K562 (cell line): Measurements from ENCODE around the gene KIF26B. TPM values are rescaled to one million over a fixed set of nuclear protein-coding genes. Genes with fewer than 3 reads are reported as not detected.

Source experiments
- ATAC-seq: fragments of 200-7000 bp; cut with Tn5 transposase; 3 replicates; pipeline ENCODE4 v1.9.1; 2020; ENCODE audit warnings: moderate library complexity
- BruUV-seq: library from RNA; stranded (reverse); fragments of 400-500 nt; replicated peaks from 2 replicates; lab custom pipeline; 2021; lab: Mats Ljungman, UMichigan
- CTCF ChIA-PET: fragments of 300-600 bp; formaldehyde crosslinking; extraction: SDS; loops from one replicate; lab custom pipeline; 2021; ENCODE audit warnings: low intra/inter-chr PET ratio; lab: Yijun Ruan, JAX
- POLR2A ChIA-PET: fragments of 300-600, 350-650 bp; sonication (Branson Sonifier 250); formaldehyde crosslinking; extraction: SDS; loops from one replicate; lab custom pipeline; 2021; ENCODE audit warnings: antibody characterized with exemption, inconsistent platforms; lab: Yijun Ruan, JAX
- DNase-seq, 4 experiments: peaks; one replicate each; pipeline versions ENCODE4 v3.0.0 to v3.0.0-alpha.2; 2011 to 2018; ENCODE audit warnings: low spot score in 3 of 4, mixed read lengths in 3 of 4; ENCODE audit errors: extremely low read depth in 1 of 4
- FAIRE-seq: peaks from 2 replicates; lab custom pipeline; 2011; peaks lifted over from hg19 to GRCh38; lab: Jason Lieb, UNC
- H2AFZ ChIP-seq: 2 replicates; pipeline ENCODE4 v1.6.0; 2011; ENCODE audit warnings: low read depth, low read length, control low read depth, inconsistent platforms
- H3K27ac ChIP-seq: fragments of 200-600 bp; 3 replicates; pipeline ENCODE4 v1.8.0; 2011; ENCODE audit warnings: low read depth, mild to moderate bottlenecking, control low read depth, inconsistent platforms, low read length, moderate library complexity, mixed read lengths; ENCODE audit errors: extremely low read depth
- H3K27me3 ChIP-seq, 2 experiments: fragments of 300-600 bp in 1 of 2; 2 replicates in 1 of 2; 3 replicates in 1 of 2; pipeline versions ENCODE4 v1.6.0 to v1.8.0; 2011; ENCODE audit warnings: inconsistent platforms in 2 of 2, low read length in 2 of 2, mild to moderate bottlenecking in 1 of 2, mixed read lengths in 1 of 2, moderate library complexity in 1 of 2; ENCODE audit not compliant: control insufficient read depth in 2 of 2, insufficient read depth in 2 of 2
- H3K36me3 ChIP-seq: fragments of 300-600 bp; 3 replicates; pipeline ENCODE4 v1.8.0; 2011; ENCODE audit warnings: mild to moderate bottlenecking, low read length, inconsistent platforms; ENCODE audit not compliant: control insufficient read depth, insufficient read depth
- H3K4me1 ChIP-seq, 2 experiments: fragments of 200-600 bp in 1 of 2; replicated peaks in 1 of 2; 2 replicates in 1 of 2; 3 replicates in 1 of 2; pipeline versions ENCODE4 v1.5.1 to v1.8.0; 2011; ENCODE audit warnings: inconsistent platforms in 2 of 2, low read length in 2 of 2, mild to moderate bottlenecking in 1 of 2, mixed read lengths in 1 of 2, moderate library complexity in 1 of 2; ENCODE audit not compliant: control insufficient read depth in 2 of 2, insufficient read depth in 2 of 2
- H3K4me2 ChIP-seq: 2 replicates; pipeline ENCODE4 v1.6.1; 2011; ENCODE audit warnings: low read length, control low read depth, inconsistent platforms, mixed read lengths; ENCODE audit not compliant: insufficient read depth
- H3K4me3 ChIP-seq: fragments of 200-600 bp; sonication (generic), shearing (Covaris generic); 2 replicates; pipeline ENCODE4 v1.5.1; 2016; ENCODE audit warnings: control low read depth, inconsistent platforms
- H3K79me2 ChIP-seq: fragments of 200-600 bp; 3 replicates; pipeline ENCODE4 v1.8.0; 2011; ENCODE audit warnings: low read length, inconsistent platforms; ENCODE audit not compliant: control insufficient read depth, insufficient read depth
- H3K9ac ChIP-seq, 2 experiments: 2 replicates each; pipeline versions ENCODE4 v1.6.0 to v1.6.1; 2011; ENCODE audit warnings: low read depth in 2 of 2, low read length in 2 of 2, control low read depth in 1 of 2, inconsistent platforms in 1 of 2, mild to moderate bottlenecking in 1 of 2, mixed read lengths in 1 of 2; ENCODE audit not compliant: insufficient read depth in 1 of 2
- H3K9me1 ChIP-seq: one replicate; pipeline ENCODE4 v1.6.0; 2011; ENCODE audit warnings: inconsistent platforms, mild to moderate bottlenecking, low read length, moderate library complexity; ENCODE audit not compliant: control insufficient read depth, insufficient read depth
- H3K9me3 ChIP-seq: replicated peaks from 2 replicates; pipeline ENCODE4 v1.5.1; 2011; ENCODE audit warnings: low read depth, low read length, inconsistent platforms; ENCODE audit not compliant: control insufficient read depth, insufficient read depth
- H4K20me1 ChIP-seq: replicated peaks from 2 replicates; pipeline ENCODE4 v1.6.1; 2011; ENCODE audit warnings: low read length, inconsistent platforms, mixed read lengths; ENCODE audit not compliant: control insufficient read depth, insufficient read depth
- DIDO1 ChIP-seq: fragments of 450-650 bp; IDR thresholded peaks from 2 replicates; pipeline ENCODE4 v1.6.1; 2016; ENCODE audit warnings: low read depth, missing biosample characterization, missing genetic modification characterization
- DPF2 ChIP-seq: fragments of 450-650 bp; IDR thresholded peaks from 2 replicates; pipeline ENCODE4 v1.6.1; 2016
- ERF ChIP-seq: fragments of 450-650 bp; formaldehyde crosslinking; IDR thresholded peaks from 2 replicates; pipeline ENCODE4 v1.4.0; 2020; ENCODE audit warnings: mild to moderate bottlenecking, mixed read lengths
- JUN ChIP-seq, 2 experiments: sonication (generic) in 1 of 2; formaldehyde crosslinking in 1 of 2; IDR thresholded peaks; 2 replicates each; pipeline versions ENCODE4 v1.6.1 to v1.8.0; 2012 to 2022; ENCODE audit warnings: borderline replicate concordance in 2 of 2, mild to moderate bottlenecking in 2 of 2, improper control_type of control experiment in 1 of 2, low read depth in 1 of 2, low read length in 1 of 2, missing genetic modification reagents in 1 of 2
- MAFF ChIP-seq: IDR thresholded peaks from 2 replicates; pipeline ENCODE4 v1.6.1; 2012; ENCODE audit warnings: low read length, improper control_type of control experiment
- NCOA1 ChIP-seq: fragments of 450-650 bp; IDR thresholded peaks from 2 replicates; pipeline ENCODE4 v1.6.1; 2016; ENCODE audit warnings: low read depth
- PCBP1 ChIP-seq: fragments of 200-400 bp; formaldehyde crosslinking; IDR thresholded peaks from 2 replicates; pipeline ENCODE4 v1.6.1; 2018; ENCODE audit warnings: mild to moderate bottlenecking, low read depth, low read length; ENCODE audit not compliant: poor library complexity, severe bottlenecking
- POLR2AphosphoS5 ChIP-seq: IDR thresholded peaks from 2 replicates; pipeline ENCODE4 v1.6.1; 2011; ENCODE audit warnings: mild to moderate bottlenecking, low read depth, low read length, moderate library complexity; ENCODE audit not compliant: control insufficient read depth, insufficient read depth
- SREBF2 ChIP-seq: sonication (generic); formaldehyde crosslinking; IDR thresholded peaks from 2 replicates; pipeline ENCODE4 v1.4.0; 2020; ENCODE audit warnings: mild to moderate bottlenecking, missing genetic modification reagents
- TCF7L2 ChIP-seq: fragments of 150-350 bp; IDR thresholded peaks from 2 replicates; pipeline ENCODE4 v1.6.1; 2016; ENCODE audit warnings: low read depth, mild to moderate bottlenecking, low read length, moderate library complexity
- ZBED1 ChIP-seq: IDR thresholded peaks from 2 replicates; pipeline ENCODE4 v1.6.1; 2014
- ZC3H4 ChIP-seq: sonication (generic); formaldehyde crosslinking; IDR thresholded peaks from 2 replicates; pipeline ENCODE4 v1.9.0; 2021; ENCODE audit warnings: missing genetic modification reagents, borderline replicate concordance
- ZNF12 ChIP-seq: sonication (generic); formaldehyde crosslinking; IDR thresholded peaks from 2 replicates; pipeline ENCODE4 v1.4.0; 2020; ENCODE audit warnings: mild to moderate bottlenecking, missing genetic modification reagents
- ZNF184 ChIP-seq: sonication (generic); formaldehyde crosslinking; IDR thresholded peaks from 2 replicates; pipeline ENCODE4 v1.5.0; 2020; ENCODE audit warnings: missing genetic modification reagents
- ZNF583 ChIP-seq: fragments of 250-450 bp; sonication (Bioruptor Pico); IDR thresholded peaks from 2 replicates; pipeline ENCODE4 v1.4.0; 2020
- WGBS: fragments of 100-300 bp; shearing (Covaris generic); methylation state at CpG from one replicate; pipeline ENCODE4 v1.1.6; 2016; ENCODE audit warnings: low coverage, mixed read lengths; ENCODE audit not compliant: insufficient coverage; ENCODE audit errors: missing lambda C conversion rate; 5-methylcytosine and 5-hydroxymethylcytosine counted together
- in situ Hi-C: fragments of 300-500 bp; cut with MboI; formaldehyde crosslinking; loops from 4 replicates; pipeline ENCODE4 v1.15.0; 2018; ENCODE audit warnings: inconsistent platforms, mixed read lengths
- intact Hi-C: fragments of 100-400 bp; cut with micrococcal nuclease; formaldehyde crosslinking; loops from 2 replicates; pipeline ENCODE4 v1.14.2; 2022
- polyA plus RNA-seq, 8 experiments: library from polyadenylated mRNA; depleted of rRNA in 4 of 8; stranded (reverse) in 5 of 8; unstranded in 3 of 8; fragments of >200 nt; fragmentation: Nextera tagmentation in 2 of 8; fragmentation: Illumina TruSeq in 1 of 8; extraction: Ambion mirVana in 2 of 8; extraction: Trizol in 1 of 8; gene quantifications; 2 replicates each; pipeline versions ENCODE4 v1.2.1 to v1.2.3, GENCODE V29; 2011 to 2014; ENCODE audit warnings: inconsistent platforms in 1 of 8, missing spikeins in 1 of 8
- total RNA-seq, 7 experiments: library from RNA; depleted of rRNA in 6 of 7; stranded (reverse); fragments of >200 nt in 6 of 7; fragmentation: Illumina TruSeq in 2 of 7; extraction: Trizol in 2 of 7; gene quantifications; 2 replicates each; pipeline versions ENCODE4 v1.2.1 to v1.2.3, GENCODE V29; 2011 to 2021; ENCODE audit warnings: low replicate concordance in 1 of 7
- TF ChIP-seq, protein P1 (sequence below): fragments of 450-650 bp; IDR thresholded peaks from 2 replicates; pipeline ENCODE4 v1.6.1; 2014; ENCODE audit warnings: low read depth, mild to moderate bottlenecking, moderate library complexity, borderline replicate concordance
- TF ChIP-seq, protein P2 (sequence below), 2 experiments: fragments of 200-800 bp in 1 of 2; sonication (Bioruptor generic) in 1 of 2; sonication (generic) in 1 of 2; formaldehyde crosslinking in 1 of 2; IDR thresholded peaks in 1 of 2; conservative IDR thresholded peaks in 1 of 2; 2 replicates each; pipeline versions ENCODE4 v1.5.0 to v1.6.1; 2016 to 2020; ENCODE audit warnings: missing compliant biosample characterization in 1 of 2, missing genetic modification characterization in 1 of 2, missing genetic modification reagents in 1 of 2
- TF ChIP-seq, protein P3 (sequence below): fragments of 450-650 bp; conservative IDR thresholded peaks from 2 replicates; pipeline ENCODE4 v1.6.1; 2016; ENCODE audit warnings: missing genetic modification characterization, low read depth, mild to moderate bottlenecking, missing compliant biosample characterization, moderate library complexity
- TF ChIP-seq, protein P4 (sequence below): fragments of 450-650 bp; formaldehyde crosslinking; IDR thresholded peaks from 2 replicates; pipeline ENCODE4 v1.4.0; 2022; ENCODE audit warnings: missing genetic modification characterization

The KIF26B gene
- total and polyA plus RNA-seq, 9 of the 15 experiments (the other 6 are each of a cell fraction or from before 2014, with no cell fraction given): 0.02 to 0.08 (median 0.03) TPM; not detected in 6

DNA sequence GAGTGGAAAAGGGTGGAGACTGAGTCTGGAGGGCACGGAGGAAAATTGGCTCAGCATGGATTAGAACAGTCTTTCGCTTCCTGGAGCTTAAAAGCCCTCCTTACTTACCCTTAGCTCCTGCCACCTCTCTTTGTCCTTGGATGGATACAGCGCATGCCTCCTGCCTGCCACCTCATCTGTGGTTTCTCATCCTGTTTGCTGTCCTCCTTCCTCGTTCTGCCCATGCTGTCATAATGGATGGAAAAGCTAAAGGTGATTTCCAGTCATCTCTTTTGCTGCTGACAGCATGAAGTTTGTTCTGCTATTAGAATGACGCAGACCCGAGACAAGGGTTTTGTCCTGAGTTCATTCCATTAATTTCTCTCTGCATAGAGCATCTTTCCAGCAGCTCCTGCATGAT lies 425.9 kb downstream of the KIF26B start:
- Histone ChIP-seq H3K79me2 (no peaks in the 10 kb centered on the region), H3K9ac (no peak overlapping the region), H3K36me3 (no peaks in the 10 kb centered on the region), H3K9me1 (no peaks in the 10 kb centered on the region), H3K27me3 (peaks cover 19 to 62% of the 10 kb centered on the region in 2 experiments; a peak in 3 of 5 replicates), H2AFZ (no peak overlapping the region), H3K27ac (no peak overlapping the region), H3K4me3 (no peak overlapping the region), H3K4me1 (no peaks in the 10 kb centered on the region), H4K20me1 (no peaks in the 10 kb centered on the region), H3K4me2 (no peak overlapping the region), H3K9me3 (no peaks in the 10 kb centered on the region)
- no peak for TF ChIP-seq POLR2AphosphoS5
- TF ChIP-seq, protein P1, sequence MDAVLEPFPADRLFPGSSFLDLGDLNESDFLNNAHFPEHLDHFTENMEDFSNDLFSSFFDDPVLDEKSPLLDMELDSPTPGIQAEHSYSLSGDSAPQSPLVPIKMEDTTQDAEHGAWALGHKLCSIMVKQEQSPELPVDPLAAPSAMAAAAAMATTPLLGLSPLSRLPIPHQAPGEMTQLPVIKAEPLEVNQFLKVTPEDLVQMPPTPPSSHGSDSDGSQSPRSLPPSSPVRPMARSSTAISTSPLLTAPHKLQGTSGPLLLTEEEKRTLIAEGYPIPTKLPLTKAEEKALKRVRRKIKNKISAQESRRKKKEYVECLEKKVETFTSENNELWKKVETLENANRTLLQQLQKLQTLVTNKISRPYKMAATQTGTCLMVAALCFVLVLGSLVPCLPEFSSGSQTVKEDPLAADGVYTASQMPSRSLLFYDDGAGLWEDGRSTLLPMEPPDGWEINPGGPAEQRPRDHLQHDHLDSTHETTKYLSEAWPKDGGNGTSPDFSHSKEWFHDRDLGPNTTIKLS: no peak
- TF ChIP-seq ZC3H4: no peak
- TF ChIP-seq ERF: no peak
- no peak for TF ChIP-seq JUN (IDR thresholded peaks at IDR 0.05; ENCODE audit: borderline replicate concordance, low read depth, low read length)
- TF ChIP-seq JUN (CRISPR knock-in tag; IDR thresholded peaks at IDR 0.05; ENCODE audit: borderline replicate concordance): no peak
- TF ChIP-seq, protein P2, sequence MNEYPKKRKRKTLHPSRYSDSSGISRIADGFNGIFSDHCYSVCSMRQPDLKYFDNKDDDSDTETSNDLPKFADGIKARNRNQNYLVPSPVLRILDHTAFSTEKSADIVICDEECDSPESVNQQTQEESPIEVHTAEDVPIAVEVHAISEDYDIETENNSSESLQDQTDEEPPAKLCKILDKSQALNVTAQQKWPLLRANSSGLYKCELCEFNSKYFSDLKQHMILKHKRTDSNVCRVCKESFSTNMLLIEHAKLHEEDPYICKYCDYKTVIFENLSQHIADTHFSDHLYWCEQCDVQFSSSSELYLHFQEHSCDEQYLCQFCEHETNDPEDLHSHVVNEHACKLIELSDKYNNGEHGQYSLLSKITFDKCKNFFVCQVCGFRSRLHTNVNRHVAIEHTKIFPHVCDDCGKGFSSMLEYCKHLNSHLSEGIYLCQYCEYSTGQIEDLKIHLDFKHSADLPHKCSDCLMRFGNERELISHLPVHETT (CRISPR knock-in tag; conservative IDR thresholded peaks at IDR 0.05 in 1 of 2, IDR thresholded peaks at IDR 0.05 in 1 of 2): no peak
- no peak for TF ChIP-seq TCF7L2
- TF ChIP-seq, protein P3, sequence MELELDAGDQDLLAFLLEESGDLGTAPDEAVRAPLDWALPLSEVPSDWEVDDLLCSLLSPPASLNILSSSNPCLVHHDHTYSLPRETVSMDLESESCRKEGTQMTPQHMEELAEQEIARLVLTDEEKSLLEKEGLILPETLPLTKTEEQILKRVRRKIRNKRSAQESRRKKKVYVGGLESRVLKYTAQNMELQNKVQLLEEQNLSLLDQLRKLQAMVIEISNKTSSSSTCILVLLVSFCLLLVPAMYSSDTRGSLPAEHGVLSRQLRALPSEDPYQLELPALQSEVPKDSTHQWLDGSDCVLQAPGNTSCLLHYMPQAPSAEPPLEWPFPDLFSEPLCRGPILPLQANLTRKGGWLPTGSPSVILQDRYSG (tag): no peak
- no peak for TF ChIP-seq DIDO1
- TF ChIP-seq, protein P4, sequence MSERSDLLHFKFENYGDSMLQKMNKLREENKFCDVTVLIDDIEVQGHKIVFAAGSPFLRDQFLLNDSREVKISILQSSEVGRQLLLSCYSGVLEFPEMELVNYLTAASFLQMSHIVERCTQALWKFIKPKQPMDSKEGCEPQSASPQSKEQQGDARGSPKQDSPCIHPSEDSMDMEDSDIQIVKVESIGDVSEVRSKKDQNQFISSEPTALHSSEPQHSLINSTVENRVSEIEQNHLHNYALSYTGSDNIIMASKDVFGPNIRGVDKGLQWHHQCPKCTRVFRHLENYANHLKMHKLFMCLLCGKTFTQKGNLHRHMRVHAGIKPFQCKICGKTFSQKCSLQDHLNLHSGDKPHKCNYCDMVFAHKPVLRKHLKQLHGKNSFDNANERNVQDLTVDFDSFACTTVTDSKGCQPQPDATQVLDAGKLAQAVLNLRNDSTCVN: no peak
- TF ChIP-seq DPF2: no peak
- no peak for TF ChIP-seq ZNF12 (CRISPR knock-in tag)
- no peak for TF ChIP-seq PCBP1
- no peak for TF ChIP-seq ZNF184 (CRISPR knock-in tag)
- no peak for TF ChIP-seq ZBED1
- no peak for TF ChIP-seq SREBF2 (CRISPR knock-in tag)
- TF ChIP-seq MAFF: no peak
- TF ChIP-seq ZNF583 (CRISPR knock-in tag): no peak
- TF ChIP-seq NCOA1: no peak
- DNase-seq: no peak
- intact Hi-C loops (no loop called here), in situ Hi-C loops (no loop called here)
- ChIA-PET POLR2A (interaction anchor here (0.5 to 0.6 kb wide), 2 partner anchors 32 to 893 kb away, joined by 3 read pairs; no protein-coding TSS in a partner anchor), CTCF (no interaction called here)
- no peak for ATAC-seq
- no TSS peak for BruUV-seq
- no peak for FAIRE-seq
- 1% methylated on average over 6 of the region's 6 CpGs for WGBS
